Loucy (cell line): ENCODE results near the gene CUL5.

Source experiments
- H2AFZ ChIP-seq: fragments of 200-600 bp; sonication (generic); 2 replicates; pipeline ENCODE4 v1.6.0; 2016; ENCODE audit warnings: antibody characterized with exemption, mild to moderate bottlenecking, low read length, moderate library complexity
- H3F3A ChIP-seq: fragments of 200-600 bp; 2 replicates; pipeline ENCODE4 v1.6.0; 2016; ENCODE audit warnings: antibody characterized with exemption, low read depth, mild to moderate bottlenecking
- H3K27me3 ChIP-seq: fragments of 200-600 bp; sonication (generic); 2 replicates; pipeline ENCODE4 v1.6.1; 2014; ENCODE audit warnings: low read length, mild to moderate bottlenecking; ENCODE audit not compliant: insufficient read depth, poor library complexity, severe bottlenecking
- H3K36me3 ChIP-seq: fragments of 200-600 bp; sonication (generic); 2 replicates; pipeline ENCODE4 v1.6.1; 2016; ENCODE audit warnings: low read length; ENCODE audit not compliant: insufficient read depth
- H3K4me1 ChIP-seq: fragments of 200-600 bp; sonication (generic); 2 replicates; pipeline ENCODE4 v1.5.1; 2014; ENCODE audit warnings: low read length, mild to moderate bottlenecking; ENCODE audit not compliant: insufficient read depth, poor library complexity, severe bottlenecking
- H3K4me2 ChIP-seq: fragments of 200-600 bp; sonication (generic); 2 replicates; pipeline ENCODE4 v1.6.0; 2014; ENCODE audit warnings: antibody characterized with exemption, low read length, low read depth, mild to moderate bottlenecking; ENCODE audit not compliant: poor library complexity, severe bottlenecking
- H3K4me3 ChIP-seq: fragments of 200-600 bp; sonication (generic); 2 replicates; pipeline ENCODE4 v1.5.1; 2014; ENCODE audit warnings: low read length, mild to moderate bottlenecking, mixed read lengths; ENCODE audit not compliant: poor library complexity, severe bottlenecking
- H3K79me2 ChIP-seq: fragments of 200-600 bp; sonication (generic); 2 replicates; pipeline ENCODE4 v1.6.1; 2014; ENCODE audit warnings: low read length; ENCODE audit not compliant: insufficient read depth
- H3K9ac ChIP-seq: fragments of 200-600 bp; sonication (generic); 2 replicates; pipeline ENCODE4 v1.6.0; 2014; ENCODE audit warnings: mild to moderate bottlenecking, low read depth, low read length, moderate library complexity; ENCODE audit not compliant: poor library complexity, severe bottlenecking
- H3K9me2 ChIP-seq: fragments of 200-600 bp; sonication (generic); replicated peaks from 2 replicates; pipeline ENCODE4 v1.6.1; 2016; ENCODE audit warnings: low read depth, low read length, mixed read lengths
- H3K9me3 ChIP-seq: fragments of 200-600 bp; sonication (generic); 2 replicates; pipeline ENCODE4 v1.6.1; 2014; ENCODE audit warnings: mild to moderate bottlenecking, antibody characterized with exemption, low read length, low read depth; ENCODE audit not compliant: insufficient read depth
- H4K20me1 ChIP-seq: fragments of 200-600 bp; sonication (generic); 2 replicates; pipeline ENCODE4 v1.6.0; 2014; ENCODE audit warnings: antibody characterized with exemption, low read length, mild to moderate bottlenecking; ENCODE audit not compliant: insufficient read depth, poor library complexity, severe bottlenecking
- CTCF ChIP-seq: fragments of 200-600 bp; sonication (generic); conservative IDR thresholded peaks from 2 replicates; pipeline ENCODE4 v1.5.1; 2014; ENCODE audit warnings: mild to moderate bottlenecking, antibody characterized with exemption, low read length
- EZH2phosphoT487 ChIP-seq: fragments of 200-600 bp; IDR thresholded peaks from 2 replicates; pipeline ENCODE4 v1.6.1; 2018; ENCODE audit warnings: antibody characterized with exemption, mild to moderate bottlenecking, moderate library complexity, borderline replicate concordance

Gene CUL5

GRCh38 chr11:108037636-108038035, 28.9 kb downstream of the CUL5 start:
- Histone ChIP-seq H3K79me2 (peaks cover 30% of the 10 kb centered on the region; the same call in 1 of the 2 replicates), H3K4me2 (no peak overlapping the region), H3K27me3 (no peaks in the 10 kb centered on the region), H3K4me3 (no peak overlapping the region), H3K9me2 (no peaks in the 10 kb centered on the region), H3K9me3 (no peaks in the 10 kb centered on the region), H4K20me1 (peaks cover 10% of the 10 kb centered on the region), H3K4me1 (no peaks in the 10 kb centered on the region), H3F3A (no peaks in the 10 kb centered on the region), H3K36me3 (peaks cover 67% of the 10 kb centered on the region; the same call in 1 of the 2 replicates), H2AFZ (no peak overlapping the region), H3K9ac (no peak overlapping the region)
- TF ChIP-seq EZH2phosphoT487 (no peak), CTCF (no peak)

- H3K9ac ChIP-seq: no peak overlapping the region
- no peak overlapping the region for H2AFZ ChIP-seq
- H3K27me3 ChIP-seq: no peaks in the 10 kb centered on the region
- H3K9me3 ChIP-seq: no peaks in the 10 kb centered on the region
- peaks cover 10% of the 10 kb centered on the region for H4K20me1 ChIP-seq
- no peaks in the 10 kb centered on the region for H3K9me2 ChIP-seq
- no peaks in the 10 kb centered on the region for H3F3A ChIP-seq
- no peak overlapping the region for H3K4me3 ChIP-seq
- peaks cover 3% of the 10 kb centered on the region; the same call in 1 of the 2 replicates for H3K79me2 ChIP-seq
- peaks cover 53% of the 10 kb centered on the region for H3K36me3 ChIP-seq
- TF ChIP-seq CTCF (no peak), EZH2phosphoT487 (no peak)
- H3K4me1 ChIP-seq: peaks cover 6% of the 10 kb centered on the region
- no peak overlapping the region for H3K4me2 ChIP-seq
Measured at GRCh38 chr11:108048269-108048668, 39.6 kb downstream of the CUL5 start.

GRCh38 chr11:108062336-108062735, 53.6 kb downstream of the CUL5 start:
- TF ChIP-seq EZH2phosphoT487 (no peak), CTCF (no peak)
- Histone ChIP-seq H4K20me1 (peaks cover 3% of the 10 kb centered on the region), H3K9me3 (no peaks in the 10 kb centered on the region), H2AFZ (no peak overlapping the region), H3K27me3 (no peaks in the 10 kb centered on the region), H3K79me2 (no peaks in the 10 kb centered on the region), H3K4me2 (no peak overlapping the region), H3K9me2 (no peaks in the 10 kb centered on the region), H3K4me3 (no peak overlapping the region), H3F3A (no peaks in the 10 kb centered on the region), H3K36me3 (peaks cover 54% of the 10 kb centered on the region), H3K4me1 (no peaks in the 10 kb centered on the region), H3K9ac (no peak overlapping the region)
